Activated B cell treated with CpG ODN at 0.5 μM for 24 hours (primary cell): ENCODE data around the gene RAP1A. TPM values are rescaled to one million over a fixed set of nuclear protein-coding genes. Genes with fewer than 3 reads are reported as not detected.

Experiments used
- ATAC-seq: fragments of 200-7000 bp; cut with Tn5 transposase; one replicate; pipeline ENCODE4 v1.10.0; 2021; ENCODE audit warnings: low read depth, mild to moderate bottlenecking, moderate library complexity
- CTCF ChIA-PET: fragments of 350-600 bp; sonication (Branson Sonifier 250); formaldehyde crosslinking; loops from one replicate; lab custom pipeline; 2021; ENCODE audit warnings: antibody characterized with exemption; lab: Charles Lee
- POLR2A ChIA-PET: fragments of 350-600 bp; sonication (Branson Sonifier 250); formaldehyde crosslinking; loops from one replicate; lab custom pipeline; 2021; ENCODE audit warnings: antibody characterized with exemption; lab: Charles Lee
- DNase-seq: peaks from one replicate; pipeline ENCODE4 v3.0.0; 2022
- H3K27ac Mint-ChIP-seq: one replicate; pipeline ENCODE4 v1.8.0; 2020; ENCODE audit warnings: mixed read lengths
- H3K27me3 Mint-ChIP-seq: one replicate; pipeline ENCODE4 v1.8.0; 2021; ENCODE audit warnings: mixed read lengths
- H3K36me3 Mint-ChIP-seq: one replicate; pipeline ENCODE4 v1.8.0; 2021; ENCODE audit warnings: low read depth, mixed read lengths
- H3K4me1 Mint-ChIP-seq: one replicate; pipeline ENCODE4 v1.8.0; 2021; ENCODE audit warnings: mixed read lengths
- H3K4me3 Mint-ChIP-seq: one replicate; pipeline ENCODE4 v1.8.0; 2020; ENCODE audit warnings: mild to moderate bottlenecking, mixed read lengths
- H3K9me3 Mint-ChIP-seq: one replicate; pipeline ENCODE4 v1.8.0; 2020; ENCODE audit warnings: mixed read lengths
- CTCF ChIP-seq: fragments of 200-600 bp; IDR thresholded peaks from one replicate; pipeline ENCODE4 v1.8.0; 2022; ENCODE audit warnings: antibody characterized with exemption, mild to moderate bottlenecking
- intact Hi-C: fragments of 100-400 bp; cut with micrococcal nuclease; formaldehyde crosslinking; loops from one replicate; pipeline ENCODE4 v1.15.1; 2024
- total RNA-seq: library from RNA; stranded (reverse); gene quantifications from 2 replicates; pipeline ENCODE4 v1.2.3, GENCODE V29; 2022

Gene RAP1A
- total RNA-seq, 1 donor from 2014 or later, result 93.8 TPM

- intact Hi-C loops, result loop anchor here (2.0 kb wide), 1 partner anchor 14 kb away; no protein-coding TSS in a partner anchor
- ChIA-PET POLR2A (interaction anchor here (1.0 kb wide), 1 partner anchor 152 kb away, joined by 3 read pairs; no protein-coding TSS in a partner anchor), CTCF (interaction anchor here (1.6 kb wide), 1 partner anchor 179 kb away, joined by 3 read pairs; no protein-coding TSS in a partner anchor)
- TF ChIP-seq CTCF, result no peak
- no peak for DNase-seq
- Mint-ChIP-seq H3K27me3 (no peaks in the 10 kb centered on the region), H3K27ac (no peak overlapping the region), H3K36me3 (peaks cover 16% of the 10 kb centered on the region), H3K9me3 (no peaks in the 10 kb centered on the region), H3K4me1 (peaks cover 42% of the 10 kb centered on the region), H3K4me3 (no peak overlapping the region)
- no peak for ATAC-seq
Measured at GRCh38 chr1:111660204-111661150, 40.9 kb downstream of the RAP1A start.

GRCh38 chr1:111664652-111665051 lies 45.1 kb downstream of the RAP1A start:
- ChIA-PET CTCF (interaction anchor here (0.8 to 1.1 kb wide), 2 partner anchors 155 to 157 kb away, joined by 3 to 4 read pairs; no protein-coding TSS in a partner anchor), POLR2A (interaction anchor here (1.0 kb wide), 1 partner anchor 39 kb away, joined by 3 read pairs; no protein-coding TSS in a partner anchor)
- DNase-seq (no peak), ATAC-seq (no peak)
- no peak for TF ChIP-seq CTCF
- no peaks in the 10 kb centered on the region for H3K9me3 Mint-ChIP-seq
- peaks cover 28% of the 10 kb centered on the region for H3K36me3 Mint-ChIP-seq
- intact Hi-C loops, result no loop called here
- no peak overlapping the region for H3K4me3 Mint-ChIP-seq
- H3K27ac Mint-ChIP-seq, result no peak overlapping the region
- peaks cover 52% of the 10 kb centered on the region for H3K4me1 Mint-ChIP-seq
- H3K27me3 Mint-ChIP-seq, result no peaks in the 10 kb centered on the region

DNA sequence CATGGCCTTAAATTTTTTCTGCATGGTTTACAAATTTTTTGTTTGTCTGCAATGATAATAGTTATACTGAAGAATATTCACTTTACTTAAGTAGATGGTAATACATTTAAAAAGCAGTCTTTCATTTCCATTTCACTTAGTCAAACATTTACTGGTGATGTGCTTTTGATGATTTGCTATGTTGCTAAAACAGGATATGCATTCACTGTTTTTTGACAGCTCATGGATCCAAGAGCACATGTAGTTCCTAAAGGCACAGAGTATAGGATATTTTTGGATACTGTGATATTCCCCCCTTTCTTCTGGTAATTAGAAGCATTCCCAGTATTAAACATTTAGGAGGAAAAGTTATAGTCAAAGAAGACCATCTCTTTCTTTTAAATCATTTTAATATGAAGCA lies 45.9 kb downstream of the RAP1A start:
- no peak for TF ChIP-seq CTCF
- Mint-ChIP-seq H3K9me3 (no peaks in the 10 kb centered on the region), H3K27me3 (no peaks in the 10 kb centered on the region), H3K4me3 (no peak overlapping the region), H3K27ac (no peak overlapping the region), H3K36me3 (peaks cover 28% of the 10 kb centered on the region), H3K4me1 (peaks cover 58% of the 10 kb centered on the region)
- ATAC-seq (no peak), DNase-seq (no peak)
- ChIA-PET CTCF (interaction anchor here (0.8 to 1.1 kb wide), 2 partner anchors 156 to 157 kb away, joined by 3 to 4 read pairs; no protein-coding TSS in a partner anchor), POLR2A (interaction anchor here (0.7 kb wide), 1 partner anchor 156 kb away, joined by 3 read pairs; no protein-coding TSS in a partner anchor)
- intact Hi-C loops, result no loop called here

GRCh38 chr1:111666828-111667227 lies 47.2 kb downstream of the RAP1A start:
- no peaks in the 10 kb centered on the region for H3K9me3 Mint-ChIP-seq
- intact Hi-C loops, result no loop called here
- ATAC-seq, result peak; percentile 21
- TF ChIP-seq CTCF, result no peak
- CTCF ChIA-PET, result no interaction called here
- DNase-seq, result no peak
- POLR2A ChIA-PET, result no interaction called here
- H3K27ac Mint-ChIP-seq, result no peak overlapping the region
- H3K4me3 Mint-ChIP-seq, result no peak overlapping the region
- peaks cover 30% of the 10 kb centered on the region for H3K36me3 Mint-ChIP-seq
- no peaks in the 10 kb centered on the region for H3K27me3 Mint-ChIP-seq
- H3K4me1 Mint-ChIP-seq, result peaks cover 64% of the 10 kb centered on the region

DNA sequence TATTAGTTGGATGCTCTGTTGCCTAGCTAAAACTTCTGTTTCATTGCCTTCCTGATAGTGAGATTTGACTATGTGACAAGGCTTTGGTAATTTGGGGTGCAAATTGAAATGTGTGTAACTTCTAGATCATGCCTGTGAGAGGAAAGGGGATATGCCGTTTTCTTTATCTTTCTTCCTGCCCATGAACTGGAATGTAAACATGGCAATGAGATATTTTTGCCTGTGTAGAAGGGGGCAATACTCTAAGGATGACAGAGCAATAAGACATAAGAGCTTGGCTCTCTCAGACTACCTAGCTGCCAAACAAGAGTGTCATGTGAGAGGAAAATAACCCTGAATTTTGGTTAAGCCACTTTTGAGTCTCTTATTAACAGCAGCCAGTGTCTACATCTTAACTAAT lies 49.7 kb downstream of the RAP1A start:
- Mint-ChIP-seq H3K27ac (peak overlapping the region; percentile 38), H3K4me3 (no peak overlapping the region), H3K4me1 (peaks cover 61% of the 10 kb centered on the region), H3K9me3 (no peaks in the 10 kb centered on the region), H3K36me3 (peaks cover 41% of the 10 kb centered on the region), H3K27me3 (no peaks in the 10 kb centered on the region)
- intact Hi-C loops, result no loop called here
- ATAC-seq, result no peak
- ChIA-PET CTCF (interaction anchor here (1.1 to 2.6 kb wide), 3 partner anchors 161 to 188 kb away, joined by 3 to 10 read pairs (median 4); no protein-coding TSS in a partner anchor), POLR2A (interaction anchor here (0.7 kb wide), 1 partner anchor 82 kb away, joined by 4 read pairs; no protein-coding TSS in a partner anchor)
- TF ChIP-seq CTCF, result no peak
- no peak for DNase-seq
